ENCODE data around the gene BCL2L14. TPM values are rescaled to one million over a fixed set of nuclear protein-coding genes. Genes with fewer than 3 reads are reported as not detected.
"Not testable (repeated sequence)": the region's sequence is repeated elsewhere in the genome, so short reads cannot be mapped to it uniquely, and the experiment has no call there.

The BCL2L14 gene
- total RNA-seq, 4 donors from 2014 or later: 0.81 TPM; not detected in 3

DNA sequence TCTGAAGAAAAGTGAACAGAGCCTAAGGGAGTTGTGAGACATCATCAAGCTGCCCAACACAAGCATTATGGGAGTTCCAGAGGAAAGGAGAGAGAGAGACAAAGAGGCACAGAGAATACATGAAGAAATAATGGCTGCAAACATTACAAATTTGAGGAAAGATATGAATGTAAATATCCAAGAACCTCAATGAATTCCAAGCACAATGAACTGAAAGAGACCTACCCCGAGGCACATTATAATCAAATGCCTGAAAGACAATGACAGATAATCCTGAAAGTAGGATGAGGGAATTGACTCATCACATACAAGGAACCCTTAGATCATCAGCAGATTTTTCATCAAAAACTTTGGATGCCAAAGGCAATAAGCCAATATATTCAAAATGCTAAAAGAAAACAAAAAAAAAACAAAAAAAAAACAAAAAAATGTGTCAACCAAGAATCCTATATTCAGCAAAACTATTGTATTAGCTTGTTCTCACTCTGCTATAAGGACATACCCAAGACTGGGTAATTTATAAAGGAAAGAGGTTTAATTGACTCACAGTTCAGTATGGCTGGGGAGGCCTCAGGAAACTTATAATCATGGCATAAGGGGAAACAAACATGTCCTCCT is 37.8 kb downstream of the BCL2L14 start:
- no peak for DNase-seq
- WGBS, 2 donors: 94 to 100% methylated on average over 1 of the region's 1 CpG
- H3K9me3 ChIP-seq: no peaks in the 10 kb centered on the region

GRCh38 chr12:12110923-12111555 is 40.3 kb downstream of the BCL2L14 start:
- not testable (repeated sequence) for DNase-seq

More for the DNA sequence above, 37.8 kb downstream of the BCL2L14 start:
- no peaks in the 10 kb centered on the region for H3K4me1 ChIP-seq
- intact Hi-C loops (cut with DNase I): no loop called here
- no peaks in the 10 kb centered on the region for H3K36me3 ChIP-seq
- TF ChIP-seq POLR2A (IDR thresholded peaks at IDR 0.05) (no peak), CTCF (IDR thresholded peaks at IDR 0.05) (no peak)
- no peak overlapping the region for H3K4me3 ChIP-seq (replicated peaks in 1 of 3)
- H3K27me3 ChIP-seq: no peaks in the 10 kb centered on the region
- no peak overlapping the region for H3K27ac ChIP-seq

DNA sequence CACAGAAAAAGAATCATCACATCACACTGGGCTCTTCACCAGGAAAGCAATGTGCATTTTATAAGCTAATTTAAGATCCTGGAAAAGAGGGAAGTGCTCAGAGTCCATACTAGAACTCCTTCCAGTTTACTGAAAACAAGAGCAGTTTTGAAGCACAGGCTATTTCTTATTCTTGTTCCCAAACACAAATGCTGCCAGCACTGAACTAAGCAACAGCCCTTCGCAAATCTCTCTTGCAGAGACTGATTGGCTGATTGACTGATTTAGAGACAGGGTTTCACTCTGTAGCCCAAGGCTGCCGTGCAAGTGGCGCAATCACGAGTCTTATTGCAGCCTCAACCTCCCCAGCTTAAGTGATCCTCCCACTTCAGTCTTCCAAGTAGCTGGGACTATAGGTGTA is 44.8 kb downstream of the BCL2L14 start:
- Histone ChIP-seq H3K27me3 (no peaks in the 10 kb centered on the region), H3K4me3 (replicated peaks in 1 of 3) (no peak overlapping the region), H3K4me1 (peaks cover 4 to 6% of the 10 kb centered on the region in 2 donors), H3K9me3 (no peaks in the 10 kb centered on the region), H3K36me3 (no peaks in the 10 kb centered on the region), H3K27ac (no peak overlapping the region)
- intact Hi-C loops (cut with DNase I): no loop called here
- no peak for DNase-seq
- WGBS, 2 donors: 89 to 94% methylated on average over 4 of the region's 4 CpGs
- TF ChIP-seq CTCF (IDR thresholded peaks at IDR 0.05) (no peak), POLR2A (IDR thresholded peaks at IDR 0.05) (no peak)

More at GRCh38 chr12:12110923-12111555, 40.3 kb downstream of the BCL2L14 start:
- WGBS, 2 donors: 94 to 97% methylated on average over 37 of the region's 37 CpGs
- H3K27ac ChIP-seq; H3K36me3 ChIP-seq; H3K27me3 ChIP-seq; H3K4me1 ChIP-seq; H3K9me3 ChIP-seq; intact Hi-C loops (cut with DNase I); H3K4me3 ChIP-seq (replicated peaks in 1 of 3): not testable (repeated sequence)

DNA sequence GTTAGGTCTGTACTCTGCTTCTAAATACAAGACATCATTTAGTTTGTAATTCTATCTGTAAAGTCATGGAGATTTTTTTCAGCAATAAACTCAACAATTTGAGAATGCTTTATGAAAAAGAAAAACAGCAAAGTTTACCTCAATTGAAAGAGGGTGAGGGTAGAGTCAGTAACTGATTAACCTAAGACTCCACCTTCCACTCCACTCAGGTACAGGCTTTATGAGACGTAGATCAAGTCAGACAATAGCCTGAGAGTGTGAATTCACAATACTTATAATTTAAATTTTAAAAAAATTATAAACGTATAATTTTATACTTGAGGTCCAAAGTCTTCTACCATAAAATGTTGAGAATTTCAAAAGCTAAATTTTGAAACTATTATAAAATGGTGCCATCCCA is 45.9 kb downstream of the BCL2L14 start:
- no peak overlapping the region for H3K27ac ChIP-seq
- WGBS, 2 donors: 95 to 98% methylated on average over 2 of the region's 2 CpGs
- H3K9me3 ChIP-seq: no peaks in the 10 kb centered on the region
- H3K4me1 ChIP-seq: peaks cover 13 to 15% of the 10 kb centered on the region in 2 donors
- H3K27me3 ChIP-seq: no peaks in the 10 kb centered on the region
- intact Hi-C loops (cut with DNase I): no loop called here
- H3K4me3 ChIP-seq (replicated peaks in 1 of 3): no peak overlapping the region
- H3K36me3 ChIP-seq: no peaks in the 10 kb centered on the region
- TF ChIP-seq POLR2A (IDR thresholded peaks at IDR 0.05): no peak
- no peak for TF ChIP-seq CTCF (IDR thresholded peaks at IDR 0.05)
- no peak for DNase-seq

DNA sequence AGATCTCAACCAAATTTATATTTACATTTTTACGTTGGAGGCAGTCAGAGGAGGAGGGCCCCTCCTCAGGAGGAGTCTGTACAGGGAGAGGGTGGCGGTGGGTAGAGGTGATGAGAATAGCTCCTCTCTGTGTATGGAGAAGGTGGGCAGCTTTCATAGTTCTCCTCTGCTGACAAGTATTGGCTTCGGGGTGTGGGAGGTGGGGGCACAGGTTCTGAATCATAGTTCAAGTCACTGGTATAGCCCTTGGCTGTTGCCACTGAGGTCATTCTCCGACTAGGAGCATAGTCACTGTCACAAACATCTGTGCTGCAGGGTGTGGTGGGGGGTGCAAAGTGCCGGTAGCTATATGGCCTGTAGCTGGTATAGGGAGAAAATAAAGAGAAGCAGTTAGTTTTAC is 50.3 kb downstream of the BCL2L14 start:
- peak; percentile 8 to 13 for DNase-seq

More for the DNA sequence above, 50.3 kb downstream of the BCL2L14 start:
- Histone ChIP-seq H3K27ac (peak overlapping the region; percentile 65 to 89 (median 73)), H3K4me3 (replicated peaks in 1 of 3) (no peak overlapping the region), H3K9me3 (no peaks in the 10 kb centered on the region), H3K27me3 (no peaks in the 10 kb centered on the region), H3K4me1 (peaks cover 36 to 41% of the 10 kb centered on the region in 2 donors), H3K36me3 (peaks cover under 1 to 3% of the 10 kb centered on the region in 2 donors)
- TF ChIP-seq POLR2A (IDR thresholded peaks at IDR 0.05): no peak
- TF ChIP-seq CTCF (IDR thresholded peaks at IDR 0.05): no peak
- WGBS, 2 donors: 77 to 84% methylated on average over 5 of the region's 5 CpGs
- intact Hi-C loops (cut with DNase I): no loop called here

All from thyroid gland (tissue), 4 donors.